HepG2 (cell line): ENCODE results near the gene CABLES2. TPM values are rescaled to one million over a fixed set of nuclear protein-coding genes. Genes with fewer than 3 reads are reported as not detected.

Experiments
- AGO1 ChIP-seq: fragments of 200-400 bp; formaldehyde crosslinking; IDR thresholded peaks from 2 replicates; pipeline ENCODE4 v1.6.1; 2017; ENCODE audit warnings: mild to moderate bottlenecking, low read depth, low read length, moderate library complexity; ENCODE audit not compliant: poor library complexity, severe bottlenecking
- ARID3A ChIP-seq: IDR thresholded peaks from 2 replicates; pipeline ENCODE4 v1.6.1; 2012; ENCODE audit warnings: low read depth, low read length, improper control_type of control experiment
- CSRNP1 ChIP-seq: sonication (generic); formaldehyde crosslinking; IDR thresholded peaks from 2 replicates; pipeline ENCODE4 v1.8.1; 2023; ENCODE audit warnings: mild to moderate bottlenecking, missing genetic modification reagents
- EED ChIP-seq: sonication (generic); formaldehyde crosslinking; IDR thresholded peaks from 2 replicates; pipeline ENCODE4 v1.5.0; 2020; ENCODE audit warnings: mild to moderate bottlenecking, missing genetic modification reagents
- FOXC1 ChIP-seq: sonication (generic); formaldehyde crosslinking; IDR thresholded peaks from 2 replicates; pipeline ENCODE4 v1.8.0; 2022; ENCODE audit warnings: mild to moderate bottlenecking, missing genetic modification reagents, borderline replicate concordance
- KDM3A ChIP-seq: IDR thresholded peaks from 2 replicates; pipeline ENCODE4 v1.6.1; 2018; ENCODE audit warnings: low read depth, missing compliant biosample characterization
- KLF16 ChIP-seq, 2 experiments: sonication (generic) in 1 of 2; formaldehyde crosslinking in 1 of 2; IDR thresholded peaks; 2 replicates each; pipeline versions ENCODE4 v1.6.1 to v1.8.0; 2016 to 2023; ENCODE audit warnings: missing genetic modification reagents in 2 of 2, missing compliant biosample characterization in 1 of 2
- MYC ChIP-seq: sonication (generic); formaldehyde crosslinking; IDR thresholded peaks from 2 replicates; pipeline ENCODE4 v1.9.0; 2021; ENCODE audit warnings: missing genetic modification reagents, borderline replicate concordance
- PITX1 ChIP-seq: sonication (generic); formaldehyde crosslinking; IDR thresholded peaks from 2 replicates; pipeline ENCODE4 v1.5.1; 2020; ENCODE audit warnings: mild to moderate bottlenecking, missing genetic modification reagents
- PTBP1 ChIP-seq: fragments of 200-400 bp; formaldehyde crosslinking; IDR thresholded peaks from 2 replicates; pipeline ENCODE4 v1.6.1; 2018; ENCODE audit warnings: low read length, low read depth; ENCODE audit not compliant: poor library complexity, severe bottlenecking
- SP4 ChIP-seq: sonication (generic); formaldehyde crosslinking; IDR thresholded peaks from 2 replicates; pipeline ENCODE4 v1.8.1; 2023; ENCODE audit warnings: mild to moderate bottlenecking, missing genetic modification reagents
- ZNF224 ChIP-seq: sonication (generic); formaldehyde crosslinking; IDR thresholded peaks from 2 replicates; pipeline ENCODE4 v1.5.0; 2020; ENCODE audit warnings: mild to moderate bottlenecking, missing genetic modification reagents
- ZNF234 ChIP-seq: sonication (generic); formaldehyde crosslinking; conservative IDR thresholded peaks from 2 replicates; pipeline ENCODE4 v1.5.1; 2020; ENCODE audit warnings: mild to moderate bottlenecking, missing genetic modification reagents
- ZNF460 ChIP-seq: sonication (generic); formaldehyde crosslinking; IDR thresholded peaks from 2 replicates; pipeline ENCODE4 v1.5.1; 2020; ENCODE audit warnings: missing genetic modification reagents, mild to moderate bottlenecking, borderline replicate concordance
- ZNF687 ChIP-seq: sonication (generic); formaldehyde crosslinking; IDR thresholded peaks from 2 replicates; pipeline ENCODE4 v1.5.1; 2020; ENCODE audit warnings: mild to moderate bottlenecking, missing genetic modification reagents, moderate library complexity
- ZNF790 ChIP-seq: sonication (generic); formaldehyde crosslinking; IDR thresholded peaks from 2 replicates; pipeline ENCODE4 v1.8.0; 2022; ENCODE audit warnings: missing genetic modification reagents, mild to moderate bottlenecking, borderline replicate concordance
- ZNF891 ChIP-seq: sonication (generic); formaldehyde crosslinking; IDR thresholded peaks from 2 replicates; pipeline ENCODE4 v1.5.0; 2020; ENCODE audit warnings: mild to moderate bottlenecking, missing genetic modification reagents
- polyA plus RNA-seq, 8 experiments: library from polyadenylated mRNA; depleted of rRNA in 3 of 8; stranded (reverse) in 7 of 8; unstranded in 1 of 8; fragments of >200 nt; fragmentation: Illumina TruSeq in 4 of 8; extraction: Trizol in 4 of 8; gene quantifications; 2 replicates each; pipeline versions ENCODE4 v1.2.1 to v1.2.3, GENCODE V29; 2011 to 2016; ENCODE audit warnings: low read depth in 4 of 8, missing spikeins in 1 of 8, mixed read lengths in 1 of 8; ENCODE audit not compliant: insufficient read depth in 1 of 8
- total RNA-seq, 5 experiments: library from RNA; depleted of rRNA; stranded (reverse); fragments of >200 nt; fragmentation: Illumina TruSeq; extraction: Trizol; gene quantifications; 2 replicates each; pipeline ENCODE4 v1.2.3, GENCODE V29; 2016; ENCODE audit warnings: low read depth in 1 of 5
- TF ChIP-seq, protein P1 (sequence below): sonication (generic); formaldehyde crosslinking; IDR thresholded peaks from 2 replicates; pipeline ENCODE4 v1.5.0; 2020; ENCODE audit warnings: mild to moderate bottlenecking, missing genetic modification reagents, borderline replicate concordance

The CABLES2 gene
- total and polyA plus RNA-seq, 2 of the 13 experiments (the other 11 are each of a cell fraction or from before 2014, with no cell fraction given), result 5.2 to 9.7 TPM

DNA sequence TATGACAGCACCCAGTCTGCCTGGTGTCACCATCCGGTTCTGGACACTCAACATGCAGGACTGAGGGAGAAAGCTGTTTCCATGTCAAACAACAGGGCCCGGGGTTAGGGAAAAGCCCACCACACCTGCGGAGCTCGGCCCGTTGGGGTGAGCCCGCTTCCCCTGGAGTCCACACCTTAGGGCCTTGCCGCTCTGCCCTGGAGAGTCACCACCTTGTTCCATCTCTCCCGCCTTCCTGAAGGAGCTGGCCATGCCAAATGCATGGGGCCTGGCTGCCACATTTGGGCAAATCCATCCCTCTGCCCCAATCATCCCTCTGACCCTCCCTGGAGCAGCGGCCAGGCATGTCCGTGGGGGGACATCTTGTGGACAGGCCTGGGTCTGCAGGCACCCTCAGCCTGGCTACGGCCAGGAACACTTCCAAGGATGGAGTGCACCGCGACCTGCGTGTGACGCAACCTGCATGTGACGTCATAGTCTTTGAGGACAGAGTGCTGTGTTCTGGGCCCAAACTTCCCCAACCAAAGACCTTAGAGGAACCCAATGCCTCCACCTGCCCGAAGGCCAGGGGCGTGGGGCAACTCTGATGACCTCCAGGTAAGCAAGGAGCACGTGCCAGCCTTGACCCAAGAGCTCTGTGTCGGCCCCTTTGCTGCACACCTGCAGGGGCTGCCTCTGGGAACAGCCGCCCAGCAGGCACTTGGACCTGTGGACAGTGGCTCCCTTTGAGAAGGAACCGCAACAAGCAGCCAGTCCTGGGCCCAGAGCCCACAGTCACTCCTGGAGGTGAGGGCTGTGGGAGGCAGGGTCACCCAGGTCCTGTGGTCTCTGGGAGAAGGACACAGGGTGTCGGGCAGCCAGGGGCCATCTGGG is 1.7 kb downstream of the CABLES2 start (continued):
- TF ChIP-seq PTBP1 (peak; percentile 61), AGO1 (peak; percentile 81), ZNF891 (peak; percentile 22; the same call in 1 of the 2 replicates), KDM3A (CRISPR knock-in tag) (0 out of 2 replicates have a peak, but pooled peaks have one; percentile 51), ARID3A (no peak), FOXC1 (CRISPR knock-in tag) (no peak), SP4 (peak; percentile 32; the same call in 1 of the 2 replicates), ZNF460 (CRISPR knock-in tag) (no peak; the same call in 1 of the 2 replicates), CSRNP1 (CRISPR knock-in tag) (0 out of 2 replicates have a peak, but pooled peaks have one; percentile 64), ZNF687 (CRISPR knock-in tag) (peak; percentile 77), ZNF234 (CRISPR knock-in tag) (no peak), MYC (CRISPR knock-in tag) (peak; percentile 58; the same call in 1 of the 2 replicates), ZNF790 (CRISPR knock-in tag) (no peak), EED (CRISPR knock-in tag) (peak; percentile 57; the same call in 1 of the 2 replicates), PITX1 (CRISPR knock-in tag) (0 out of 2 replicates have a peak, but pooled peaks have one; percentile 6), KLF16 (CRISPR knock-in tag; IDR thresholded peaks at IDR 0.05) (0 out of 4 replicates have a peak, but pooled peaks of 1 of the 2 experiments have one; percentile 28), ZNF224 (CRISPR knock-in tag) (no peak)
- TF ChIP-seq, protein P1, sequence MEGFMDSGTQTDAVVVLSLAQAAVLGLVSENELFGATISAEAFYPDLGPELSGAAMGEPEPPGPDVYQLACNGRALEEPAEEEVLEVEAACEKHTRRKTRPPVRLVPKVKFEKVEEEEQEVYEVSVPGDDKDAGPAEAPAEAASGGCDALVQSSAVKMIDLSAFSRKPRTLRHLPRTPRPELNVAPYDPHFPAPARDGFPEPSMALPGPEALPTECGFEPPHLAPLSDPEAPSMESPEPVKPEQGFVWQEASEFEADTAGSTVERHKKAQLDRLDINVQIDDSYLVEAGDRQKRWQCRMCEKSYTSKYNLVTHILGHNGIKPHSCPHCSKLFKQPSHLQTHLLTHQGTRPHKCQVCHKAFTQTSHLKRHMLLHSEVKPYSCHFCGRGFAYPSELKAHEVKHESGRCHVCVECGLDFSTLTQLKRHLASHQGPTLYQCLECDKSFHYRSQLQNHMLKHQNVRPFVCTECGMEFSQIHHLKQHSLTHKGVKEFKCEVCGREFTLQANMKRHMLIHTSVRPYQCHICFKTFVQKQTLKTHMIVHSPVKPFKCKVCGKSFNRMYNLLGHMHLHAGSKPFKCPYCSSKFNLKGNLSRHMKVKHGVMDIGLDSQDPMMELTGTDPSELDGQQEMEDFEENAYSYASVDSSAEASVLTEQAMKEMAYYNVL, result peak; percentile 65; the same call in 1 of the 2 replicates
